NOMO-1 treated with dmso at 0.1 percent for 144 hours (cell line): ENCODE data around the gene LMCD1.

Experiments
- DNase-seq: peaks from one replicate; lab custom pipeline; 2025; ENCODE audit not compliant: unreplicated experiment; lab: John Stamatoyannopoulos, UW

Gene LMCD1

GRCh38 chr3:8484409-8485140, 17.0 kb upstream of the LMCD1 start:
- DNase-seq: no peak

DNA sequence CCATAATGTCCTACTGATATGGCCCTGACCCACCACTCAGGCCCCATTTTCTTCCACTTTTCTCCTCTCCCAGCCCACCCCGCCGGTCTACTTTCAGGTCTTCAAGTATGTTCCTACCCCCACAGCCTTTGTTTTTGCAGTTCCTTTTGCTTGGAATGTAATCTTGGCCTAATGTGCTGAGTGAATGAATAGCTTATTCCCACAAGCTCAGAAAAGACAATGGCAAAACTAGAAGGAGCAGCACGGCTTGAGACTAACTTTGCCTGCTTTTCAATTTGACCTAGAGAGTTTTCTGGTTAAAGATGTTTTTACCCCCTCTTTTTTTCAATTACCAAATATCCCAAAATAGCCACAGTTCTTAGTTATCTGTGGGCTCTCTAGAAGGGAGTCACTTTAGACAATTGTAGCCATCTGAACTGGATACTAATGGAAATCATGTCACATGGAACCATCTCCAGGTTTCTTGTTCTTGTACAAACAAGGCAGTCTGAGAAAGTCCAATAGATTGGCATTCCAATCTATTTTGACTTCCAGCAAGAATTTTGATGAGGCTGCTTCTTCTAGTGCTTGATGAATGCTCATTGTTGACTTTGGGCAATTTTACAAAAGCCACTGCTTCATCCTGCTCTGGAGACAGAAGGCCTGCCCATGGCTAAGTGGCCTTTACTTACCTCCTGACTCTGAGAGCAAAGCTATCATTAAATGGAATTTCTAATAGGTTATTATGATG, 16.3 kb upstream of the LMCD1 start:
- DNase-seq: no peak

GRCh38 chr3:8485943-8486342, 15.7 kb upstream of the LMCD1 start:
- DNase-seq: no peak

GRCh38 chr3:8486434-8486833, 15.2 kb upstream of the LMCD1 start:
- DNase-seq: no peak

GRCh38 chr3:8486936-8487335, 14.7 kb upstream of the LMCD1 start:
- no peak for DNase-seq

- DNase-seq: no peak
These were observed 13.2 kb upstream of the LMCD1 start for GRCh38 chr3:8488411-8488810.

DNA sequence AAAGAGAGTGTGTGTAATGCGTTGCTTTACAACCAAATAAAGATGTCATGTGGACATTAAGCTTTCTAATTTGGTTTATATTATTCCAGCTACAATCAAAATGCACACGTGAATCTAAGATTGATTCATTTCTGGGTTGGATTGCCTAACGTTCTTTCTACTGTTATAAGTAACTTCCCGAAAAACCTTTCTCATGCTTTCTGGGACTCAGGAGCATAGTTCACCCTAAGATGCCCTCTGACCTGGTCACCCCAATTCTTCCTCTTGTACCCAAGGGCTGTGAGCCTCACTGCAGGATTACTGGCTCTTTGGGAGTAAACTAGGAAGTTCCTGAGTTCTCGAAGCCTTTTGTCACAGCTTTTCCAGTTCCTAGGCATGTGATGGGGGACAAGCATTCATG, 12.7 kb upstream of the LMCD1 start:
- DNase-seq: no peak

- DNase-seq: no peak
These were observed 12.3 kb upstream of the LMCD1 start for GRCh38 chr3:8489278-8489792.

GRCh38 chr3:8490079-8490552, 11.5 kb upstream of the LMCD1 start:
- no peak for DNase-seq

- no peak for DNase-seq
These were observed 10.1 kb upstream of the LMCD1 start for GRCh38 chr3:8491271-8492144.

- no peak for DNase-seq
These were observed 8.7 kb upstream of the LMCD1 start for GRCh38 chr3:8492744-8493511.

DNA sequence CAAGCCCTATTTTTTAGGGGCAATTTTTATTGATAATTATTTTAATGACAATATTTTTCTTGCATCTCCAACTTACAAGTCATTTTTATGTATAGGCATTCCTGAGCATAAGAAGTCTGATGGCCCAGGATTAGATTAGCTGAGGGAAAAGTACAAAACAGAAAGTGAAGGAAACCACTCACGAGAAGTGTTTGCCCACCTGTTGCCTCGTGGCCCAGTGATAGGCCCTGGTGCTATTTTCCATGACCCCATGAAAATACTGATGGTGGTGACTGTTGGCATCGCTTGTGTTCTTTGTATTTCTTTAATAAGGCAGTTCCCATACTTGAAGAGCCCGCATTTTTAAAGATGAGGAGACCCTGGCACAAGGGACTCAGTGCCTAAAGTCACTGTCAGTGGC, 7.9 kb upstream of the LMCD1 start:
- DNase-seq: no peak

- DNase-seq: no peak
These were observed 7.3 kb upstream of the LMCD1 start for GRCh38 chr3:8494327-8494726.

DNA sequence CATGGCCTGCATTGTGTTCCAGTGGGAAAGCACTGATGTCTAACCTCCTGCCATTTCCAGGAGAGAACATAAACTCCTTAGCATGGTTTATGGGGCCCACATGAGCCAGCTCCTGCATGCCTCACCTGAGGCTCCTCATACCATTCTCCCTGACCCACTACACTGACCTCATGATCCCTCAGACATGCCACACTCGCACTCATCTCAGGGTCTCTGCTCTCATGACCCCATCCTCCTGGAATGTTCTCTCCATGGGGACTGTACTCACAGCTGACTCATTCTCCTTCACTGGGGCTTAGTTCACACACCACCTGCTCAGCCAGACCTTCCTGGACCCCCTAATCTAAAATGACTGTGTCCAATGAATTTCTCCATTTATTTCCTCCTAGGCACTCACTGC, 4.0 kb upstream of the LMCD1 start:
- DNase-seq: no peak

DNA sequence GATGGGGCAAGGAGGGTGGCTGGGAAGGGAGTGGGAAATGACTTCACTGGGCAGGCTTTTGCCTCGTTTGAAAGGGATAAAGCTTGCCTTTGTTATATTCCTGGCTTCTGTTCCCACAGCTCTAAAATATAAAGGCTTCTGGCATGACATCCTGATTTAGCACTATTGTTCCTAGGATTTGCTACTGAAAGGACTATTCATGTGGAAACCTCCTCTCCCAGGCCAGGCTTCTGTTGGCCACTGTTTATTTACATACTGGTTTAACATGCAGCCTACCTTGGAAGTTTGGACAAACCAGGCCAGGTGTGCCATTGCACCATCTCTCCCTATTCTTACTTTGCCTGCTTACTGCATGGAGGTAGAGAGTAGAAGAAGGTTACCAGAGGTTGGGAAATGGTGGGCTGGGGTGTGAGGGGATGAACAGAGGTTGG, 2.4 kb upstream of the LMCD1 start:
- no peak for DNase-seq

- DNase-seq: no peak
These were observed 1.2 kb upstream of the LMCD1 start for GRCh38 chr3:8500319-8500988.

DNA sequence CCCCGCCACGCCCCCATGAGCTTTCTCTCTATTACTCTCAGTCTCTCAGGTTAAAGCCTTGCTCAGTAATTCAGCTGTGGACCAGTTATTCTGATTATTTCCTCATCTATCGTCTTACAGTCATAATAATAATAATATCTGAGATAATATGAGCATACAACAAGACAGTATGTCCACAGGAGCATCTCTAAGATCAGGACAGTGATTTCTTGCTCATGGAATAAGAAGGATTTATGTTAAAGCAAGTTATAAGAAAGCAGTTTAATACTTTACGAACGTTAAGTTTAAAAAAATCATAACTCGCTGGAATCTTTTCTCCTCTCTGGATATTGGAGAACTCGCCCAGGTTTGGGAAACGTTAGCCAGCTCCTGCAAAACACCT, 643 bp upstream of the LMCD1 start:
- DNase-seq: no peak

GRCh38 chr3:8503461-8503860, 1.8 kb downstream of the LMCD1 start:
- DNase-seq: no peak

- no peak for DNase-seq
These were observed 2.4 kb downstream of the LMCD1 start for GRCh38 chr3:8503871-8504610.
